22Rv1 (cell line): Measurements from ENCODE around the gene MROH2A.

Source experiments
- ZFX ChIP-seq: fragments of 450-650 bp; IDR thresholded peaks from 2 replicates; pipeline ENCODE4 v1.6.1; 2017; ENCODE audit warnings: antibody characterized with exemption, borderline replicate concordance
- TF ChIP-seq, protein P1 (sequence below): fragments of 450-650 bp; IDR thresholded peaks from 2 replicates; pipeline ENCODE4 v1.5.1; 2017; ENCODE audit warnings: mild to moderate bottlenecking

DNA sequence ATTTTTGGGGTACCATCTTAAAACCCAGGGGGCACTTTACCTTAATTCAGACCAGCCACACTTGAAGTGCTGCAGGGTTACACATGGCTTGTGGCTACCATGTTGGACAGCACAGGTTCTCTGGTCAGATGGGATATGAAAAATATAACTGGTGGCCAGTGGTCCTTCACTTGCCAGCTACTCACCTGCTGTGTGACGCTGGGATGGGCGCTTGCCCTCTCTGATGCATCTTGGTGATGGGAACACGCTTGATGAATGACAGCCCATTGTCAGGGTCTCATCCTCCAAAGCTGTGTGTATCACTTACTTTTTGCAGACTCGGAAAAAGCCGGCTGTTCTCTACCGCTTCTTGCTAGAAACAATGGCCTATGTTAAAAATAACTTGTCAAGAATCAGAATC is 53.7 kb downstream of the MROH2A start:
- TF ChIP-seq, protein P1, sequence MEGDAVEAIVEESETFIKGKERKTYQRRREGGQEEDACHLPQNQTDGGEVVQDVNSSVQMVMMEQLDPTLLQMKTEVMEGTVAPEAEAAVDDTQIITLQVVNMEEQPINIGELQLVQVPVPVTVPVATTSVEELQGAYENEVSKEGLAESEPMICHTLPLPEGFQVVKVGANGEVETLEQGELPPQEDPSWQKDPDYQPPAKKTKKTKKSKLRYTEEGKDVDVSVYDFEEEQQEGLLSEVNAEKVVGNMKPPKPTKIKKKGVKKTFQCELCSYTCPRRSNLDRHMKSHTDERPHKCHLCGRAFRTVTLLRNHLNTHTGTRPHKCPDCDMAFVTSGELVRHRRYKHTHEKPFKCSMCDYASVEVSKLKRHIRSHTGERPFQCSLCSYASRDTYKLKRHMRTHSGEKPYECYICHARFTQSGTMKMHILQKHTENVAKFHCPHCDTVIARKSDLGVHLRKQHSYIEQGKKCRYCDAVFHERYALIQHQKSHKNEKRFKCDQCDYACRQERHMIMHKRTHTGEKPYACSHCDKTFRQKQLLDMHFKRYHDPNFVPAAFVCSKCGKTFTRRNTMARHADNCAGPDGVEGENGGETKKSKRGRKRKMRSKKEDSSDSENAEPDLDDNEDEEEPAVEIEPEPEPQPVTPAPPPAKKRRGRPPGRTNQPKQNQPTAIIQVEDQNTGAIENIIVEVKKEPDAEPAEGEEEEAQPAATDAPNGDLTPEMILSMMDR: no peak
- no peak for TF ChIP-seq ZFX
